NCI-H2107 (cell line): ENCODE measurements around the gene POM121.
"Not testable (repeated sequence)": the region's sequence is repeated elsewhere in the genome, so short reads cannot be mapped to it uniquely, and the experiment has no call there.

ENCODE experiments used
- DNase-seq: peaks from one replicate; lab custom pipeline; 2025; lab: John Stamatoyannopoulos, UW

POM121 gene

GRCh38 chr7:72997447-72997846 is 72.6 kb downstream of the POM121 start:
- DNase-seq = not testable (repeated sequence)

GRCh38 chr7:72997887-72998468 is 73.1 kb downstream of the POM121 start:
- not testable (repeated sequence) for DNase-seq
